Erythroblast (primary cell): ENCODE measurements around the gene SLC24A3.

Experiments used
- DNase-seq, 2 experiments: peaks; one replicate each; lab custom pipeline; 2025; lab: John Stamatoyannopoulos, UW
- GATA1 ChIP-seq: IDR thresholded peaks from 2 replicates; pipeline ENCODE4 v1.6.1; 2011; ENCODE audit warnings: low read depth, mild to moderate bottlenecking, control low read depth, low read length, moderate library complexity
- POLR2A ChIP-seq: IDR thresholded peaks from 2 replicates; pipeline ENCODE4 v1.6.1; 2011; ENCODE audit warnings: mild to moderate bottlenecking, low read length

SLC24A3 gene

GRCh38 chr20:19642860-19643259, 430.4 kb downstream of the SLC24A3 start:
- TF ChIP-seq GATA1 (no peak), POLR2A (no peak)
- DNase-seq = no peak

- TF ChIP-seq GATA1 = no peak
- DNase-seq = no peak
Measured at GRCh38 chr20:19644085-19644484, 431.6 kb downstream of the SLC24A3 start.

DNA sequence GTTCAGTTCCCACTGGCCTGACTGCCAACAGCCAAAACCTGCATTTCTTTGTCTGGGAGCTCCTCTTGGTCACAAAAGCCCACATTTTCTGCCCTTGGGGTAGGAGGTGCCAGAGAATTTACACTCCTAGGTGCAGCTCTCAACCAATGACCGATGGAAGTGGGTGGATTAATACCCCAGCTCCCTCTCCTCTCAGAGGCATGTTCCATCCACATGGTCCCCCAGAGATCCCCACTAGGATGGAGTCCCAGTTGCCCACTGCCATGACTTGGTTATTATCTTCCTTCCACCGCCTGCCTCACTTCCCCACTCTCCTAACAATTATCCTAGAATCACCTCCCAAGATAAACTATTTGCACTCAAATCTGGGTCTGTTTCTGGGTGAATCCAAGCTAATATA, 434.5 kb downstream of the SLC24A3 start:
- DNase-seq = no peak
- TF ChIP-seq POLR2A = no peak
- TF ChIP-seq GATA1 = no peak

GRCh38 chr20:19648024-19648423, 435.6 kb downstream of the SLC24A3 start:
- TF ChIP-seq POLR2A (no peak), GATA1 (no peak)

GRCh38 chr20:19649041-19649440, 436.6 kb downstream of the SLC24A3 start:
- DNase-seq = no peak
- TF ChIP-seq POLR2A = no peak
- no peak for TF ChIP-seq GATA1

More at GRCh38 chr20:19648024-19648423, 435.6 kb downstream of the SLC24A3 start:
- no peak for DNase-seq

GRCh38 chr20:19652591-19653026, 440.2 kb downstream of the SLC24A3 start:
- DNase-seq = no peak
- TF ChIP-seq POLR2A (no peak), GATA1 (no peak)

GRCh38 chr20:19653327-19653726, 440.9 kb downstream of the SLC24A3 start:
- DNase-seq = no peak
- TF ChIP-seq GATA1 = no peak
- no peak for TF ChIP-seq POLR2A

DNA sequence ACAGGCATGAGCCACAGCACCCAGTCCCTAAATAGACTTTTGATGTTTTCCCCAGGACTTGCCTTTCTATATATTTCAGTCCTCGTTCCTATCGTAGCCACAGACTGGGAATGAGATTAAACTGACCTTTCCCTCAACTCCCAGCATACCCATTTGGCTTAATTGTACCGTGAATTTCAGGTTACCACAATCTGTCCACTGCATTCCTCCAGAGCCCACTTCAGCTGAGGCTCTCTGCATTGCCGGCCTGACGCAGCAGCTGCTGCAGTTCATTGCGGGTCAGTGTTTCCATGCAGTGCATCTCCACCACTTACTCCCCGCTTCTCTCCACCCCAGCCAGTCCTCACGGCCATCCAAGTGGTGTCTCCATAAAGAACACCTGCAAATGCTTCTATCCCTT, 442.5 kb downstream of the SLC24A3 start:
- TF ChIP-seq GATA1 = no peak
- TF ChIP-seq POLR2A = no peak
- DNase-seq = no peak

GRCh38 chr20:19658137-19658536, 445.7 kb downstream of the SLC24A3 start:
- no peak for TF ChIP-seq GATA1
- no peak for DNase-seq

- no peak for DNase-seq
- no peak for TF ChIP-seq GATA1
- no peak for TF ChIP-seq POLR2A
Measured at GRCh38 chr20:19659448-19659847, 447.0 kb downstream of the SLC24A3 start.

- TF ChIP-seq GATA1 (no peak), POLR2A (no peak)
- DNase-seq = no peak
Measured at GRCh38 chr20:19660808-19661378, 448.5 kb downstream of the SLC24A3 start.

- DNase-seq = peak; percentile 66 to 83
- no peak for TF ChIP-seq GATA1
- no peak for TF ChIP-seq POLR2A
Measured at GRCh38 chr20:19661717-19662636, 449.5 kb downstream of the SLC24A3 start.

GRCh38 chr20:19662637-19662995, 450.2 kb downstream of the SLC24A3 start:
- DNase-seq = no peak
- TF ChIP-seq GATA1 (no peak), POLR2A (no peak)

GRCh38 chr20:19668418-19668817, 456.0 kb downstream of the SLC24A3 start:
- TF ChIP-seq POLR2A (no peak), GATA1 (no peak)

More at GRCh38 chr20:19668418-19668817, 456.0 kb downstream of the SLC24A3 start:
- no peak for DNase-seq
